Smooth muscle cell (in vitro differentiated cells): ENCODE measurements around the gene PPID. TPM values are rescaled to one million over a fixed set of nuclear protein-coding genes. Genes with fewer than 3 reads are reported as not detected.
"Not testable (repeated sequence)": the region's sequence is repeated elsewhere in the genome, so short reads cannot be mapped to it uniquely, and the experiment has no call there.

Experiments used
- DNase-seq: peaks from one replicate; lab custom pipeline; 2025; ENCODE audit not compliant: unreplicated experiment; lab: John Stamatoyannopoulos, UW
- H2AFZ ChIP-seq: fragments of 200-600 bp; sonication (generic); 2 replicates; pipeline ENCODE4 v1.6.0; 2016; ENCODE audit warnings: antibody characterized with exemption, low read depth, mild to moderate bottlenecking
- H3F3A ChIP-seq: fragments of 200-600 bp; sonication (generic); 2 replicates; pipeline ENCODE4 v1.6.0; 2017; ENCODE audit warnings: antibody characterized with exemption, low read depth
- H3K27ac ChIP-seq: fragments of 200-600 bp; sonication (generic); 2 replicates; pipeline ENCODE4 v1.5.1; 2016; ENCODE audit warnings: low read depth, mild to moderate bottlenecking
- H3K27me3 ChIP-seq: fragments of 200-600 bp; sonication (generic); 2 replicates; pipeline ENCODE4 v1.6.1; 2016; ENCODE audit warnings: low read depth, mild to moderate bottlenecking
- H3K36me3 ChIP-seq: fragments of 200-600 bp; sonication (generic); 2 replicates; pipeline ENCODE4 v1.5.1; 2016; ENCODE audit warnings: low read depth
- H3K4me1 ChIP-seq: fragments of 200-600 bp; sonication (generic); 2 replicates; pipeline ENCODE4 v1.5.1; 2016; ENCODE audit warnings: low read depth
- H3K4me2 ChIP-seq: fragments of 200-600 bp; sonication (generic); 2 replicates; pipeline ENCODE4 v1.6.0; 2016; ENCODE audit warnings: mild to moderate bottlenecking
- H3K4me3 ChIP-seq: fragments of 200-600 bp; sonication (generic); 2 replicates; pipeline ENCODE4 v1.5.1; 2016; ENCODE audit warnings: mild to moderate bottlenecking
- H3K79me2 ChIP-seq: fragments of 200-600 bp; sonication (generic); 2 replicates; pipeline ENCODE4 v1.6.0; 2016; ENCODE audit warnings: low read depth, mild to moderate bottlenecking
- H3K9ac ChIP-seq: fragments of 200-600 bp; sonication (generic); 2 replicates; pipeline ENCODE4 v1.6.0; 2016; ENCODE audit warnings: low read depth
- H3K9me3 ChIP-seq: fragments of 200-600 bp; sonication (generic); replicated peaks from 2 replicates; pipeline ENCODE4 v1.5.1; 2016; ENCODE audit warnings: low read depth
- H4K20me1 ChIP-seq: fragments of 200-600 bp; sonication (generic); 2 replicates; pipeline ENCODE4 v1.6.0; 2016; ENCODE audit warnings: low read depth
- WGBS: methylation state at CpG from one replicate; pipeline ENCODE4 v1.1.7; 2016; ENCODE audit warnings: low lambda C conversion rate; 5-methylcytosine and 5-hydroxymethylcytosine counted together
- polyA plus RNA-seq: library from polyadenylated mRNA; unstranded; fragments of >200 nt; fragmentation: Nextera tagmentation; extraction: Ambion mirVana; gene quantifications from 2 replicates; pipeline ENCODE4 v1.2.1, GENCODE V29; 2016
- total RNA-seq: library from RNA; depleted of rRNA; stranded (reverse); fragments of >200 nt; gene quantifications from 2 replicates; pipeline ENCODE4 v1.2.3, GENCODE V29; 2014
- TF ChIP-seq, protein P1 (sequence below): fragments of 200-600 bp; sonication (generic); IDR thresholded peaks from 2 replicates; pipeline ENCODE4 v1.5.1; 2017; ENCODE audit warnings: borderline replicate concordance, mild to moderate bottlenecking, antibody characterized with exemption; ENCODE audit not compliant: insufficient read depth, poor library complexity, severe bottlenecking

PPID gene
- total and polyA plus RNA-seq, 2 experiments from 2014 or later: 32.1 to 33.1 TPM

DNA sequence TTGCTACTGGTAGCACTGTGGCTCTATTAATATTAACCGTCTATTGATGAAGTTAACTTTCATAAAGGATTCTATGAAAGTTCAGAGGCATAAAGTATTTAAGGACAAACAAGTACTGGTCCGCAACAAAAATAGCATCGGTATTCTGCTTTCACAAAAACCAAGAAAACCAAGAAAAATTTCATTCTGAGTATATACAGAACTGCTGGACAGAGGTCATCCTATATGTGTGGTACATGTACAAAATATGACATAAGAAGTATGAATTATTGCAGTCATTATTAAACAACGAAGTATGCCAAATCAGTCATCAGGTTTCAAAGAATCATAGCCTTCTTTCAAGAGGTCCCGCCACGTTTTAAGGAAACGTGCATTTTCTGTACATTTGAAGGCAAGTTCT, 53.9 kb downstream of the PPID start:
- 97% methylated on average over 7 of the region's 7 CpGs for WGBS
- DNase-seq: no peak
- peaks cover 34% of the 10 kb centered on the region for H3K79me2 ChIP-seq

DNA sequence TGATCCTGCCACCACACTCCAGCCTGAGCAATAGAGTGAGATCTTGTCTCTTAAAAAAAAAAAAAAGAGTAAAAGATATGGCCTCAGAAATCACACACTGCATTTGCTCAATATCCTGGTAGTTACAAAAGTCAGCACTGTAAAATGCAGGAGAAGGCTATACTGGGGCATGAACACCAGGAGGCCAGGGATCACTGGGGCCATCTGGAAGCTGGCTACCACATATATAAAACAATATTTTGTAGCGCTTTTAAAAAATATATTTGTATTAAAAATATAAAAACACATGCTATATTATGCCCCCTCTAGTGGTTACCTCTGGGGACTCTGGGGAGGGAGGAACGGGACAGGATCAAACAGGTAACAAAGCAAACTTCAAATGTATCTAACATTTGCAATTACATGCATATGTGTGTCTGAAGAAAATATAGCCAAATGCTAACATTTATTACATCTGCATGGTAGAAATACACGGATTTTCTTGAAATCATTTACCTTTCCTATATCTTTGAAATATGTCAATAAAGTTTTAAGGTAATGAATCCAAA, 55.5 kb downstream of the PPID start:
- 67% methylated on average over 3 of the region's 3 CpGs for WGBS
- DNase-seq: no peak
- Histone ChIP-seq H3F3A (no peaks in the 10 kb centered on the region), H3K36me3 (no peaks in the 10 kb centered on the region), H3K9me3 (no peaks in the 10 kb centered on the region), H4K20me1 (no peaks in the 10 kb centered on the region), H3K9ac (no peak overlapping the region), H3K4me2 (no peak overlapping the region), H3K4me3 (no peak overlapping the region), H3K27me3 (no peaks in the 10 kb centered on the region), H3K4me1 (peaks cover 5% of the 10 kb centered on the region), H2AFZ (no peak overlapping the region), H3K79me2 (peaks cover 30% of the 10 kb centered on the region), H3K27ac (no peak overlapping the region)
- TF ChIP-seq, protein P1, sequence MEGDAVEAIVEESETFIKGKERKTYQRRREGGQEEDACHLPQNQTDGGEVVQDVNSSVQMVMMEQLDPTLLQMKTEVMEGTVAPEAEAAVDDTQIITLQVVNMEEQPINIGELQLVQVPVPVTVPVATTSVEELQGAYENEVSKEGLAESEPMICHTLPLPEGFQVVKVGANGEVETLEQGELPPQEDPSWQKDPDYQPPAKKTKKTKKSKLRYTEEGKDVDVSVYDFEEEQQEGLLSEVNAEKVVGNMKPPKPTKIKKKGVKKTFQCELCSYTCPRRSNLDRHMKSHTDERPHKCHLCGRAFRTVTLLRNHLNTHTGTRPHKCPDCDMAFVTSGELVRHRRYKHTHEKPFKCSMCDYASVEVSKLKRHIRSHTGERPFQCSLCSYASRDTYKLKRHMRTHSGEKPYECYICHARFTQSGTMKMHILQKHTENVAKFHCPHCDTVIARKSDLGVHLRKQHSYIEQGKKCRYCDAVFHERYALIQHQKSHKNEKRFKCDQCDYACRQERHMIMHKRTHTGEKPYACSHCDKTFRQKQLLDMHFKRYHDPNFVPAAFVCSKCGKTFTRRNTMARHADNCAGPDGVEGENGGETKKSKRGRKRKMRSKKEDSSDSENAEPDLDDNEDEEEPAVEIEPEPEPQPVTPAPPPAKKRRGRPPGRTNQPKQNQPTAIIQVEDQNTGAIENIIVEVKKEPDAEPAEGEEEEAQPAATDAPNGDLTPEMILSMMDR: peak; percentile 45

More for the DNA sequence above, 53.9 kb downstream of the PPID start:
- Histone ChIP-seq H4K20me1 (no peaks in the 10 kb centered on the region), H3K27ac (no peak overlapping the region), H2AFZ (no peak overlapping the region), H3K4me3 (no peak overlapping the region), H3F3A (no peaks in the 10 kb centered on the region), H3K4me1 (peaks cover 5% of the 10 kb centered on the region), H3K36me3 (no peaks in the 10 kb centered on the region), H3K4me2 (no peak overlapping the region), H3K9me3 (no peaks in the 10 kb centered on the region), H3K9ac (no peak overlapping the region), H3K27me3 (no peaks in the 10 kb centered on the region)
- TF ChIP-seq, protein P1: no peak

DNA sequence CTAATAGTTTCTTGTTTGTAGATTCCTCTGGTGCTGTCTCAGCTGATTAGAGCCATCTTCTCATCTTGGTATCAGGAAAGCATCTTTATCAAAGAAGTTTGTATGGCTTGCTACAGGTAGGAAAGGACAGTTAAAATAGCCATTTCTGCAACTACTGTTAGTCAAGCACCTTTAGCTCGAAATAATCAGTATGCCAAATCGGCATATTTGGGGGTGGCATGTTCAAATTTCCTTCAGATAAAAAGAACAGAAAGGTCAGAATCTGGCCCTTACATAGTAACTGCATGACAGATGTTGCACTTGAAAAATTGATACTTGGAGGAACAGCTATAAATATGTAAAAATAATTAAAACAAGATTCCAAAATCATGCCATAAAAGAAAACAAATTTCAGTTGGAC, 56.3 kb downstream of the PPID start:
- Histone ChIP-seq H2AFZ (no peak overlapping the region), H4K20me1 (no peaks in the 10 kb centered on the region), H3K4me1 (peaks cover 5% of the 10 kb centered on the region), H3K36me3 (no peaks in the 10 kb centered on the region), H3K27ac (no peak overlapping the region), H3K4me3 (no peak overlapping the region), H3K79me2 (peaks cover 30% of the 10 kb centered on the region), H3K4me2 (no peak overlapping the region), H3K9ac (no peak overlapping the region), H3K9me3 (no peaks in the 10 kb centered on the region), H3F3A (no peaks in the 10 kb centered on the region), H3K27me3 (no peaks in the 10 kb centered on the region)
- WGBS: 100% methylated on average over 2 of the region's 2 CpGs
- no peak for DNase-seq
- TF ChIP-seq, protein P1: no peak

DNA sequence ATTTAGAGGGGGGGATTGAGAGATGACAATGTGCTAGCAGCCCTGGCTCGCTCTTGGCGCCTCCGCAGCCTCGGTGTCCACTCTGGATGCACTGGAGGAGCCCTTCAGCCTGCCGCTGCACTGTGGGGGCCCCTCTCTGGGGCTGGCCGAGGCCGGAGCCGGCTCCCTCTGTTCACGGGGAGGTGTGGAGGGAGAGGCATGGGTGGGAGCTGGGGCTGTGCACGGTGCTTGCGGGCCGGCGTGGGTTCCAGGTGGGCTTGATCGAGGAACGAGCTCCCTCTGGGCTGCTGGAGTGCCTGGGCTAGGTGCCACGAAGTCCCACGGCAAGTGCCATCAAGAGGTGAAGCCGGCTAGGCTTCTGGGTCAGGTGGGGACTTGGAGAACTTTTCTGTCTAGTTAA, 58.4 kb downstream of the PPID start:
- H2AFZ ChIP-seq: no peak overlapping the region
- H4K20me1 ChIP-seq: no peaks in the 10 kb centered on the region
- TF ChIP-seq, protein P1: no peak
- H3K4me2 ChIP-seq: no peak overlapping the region
- no peaks in the 10 kb centered on the region for H3K27me3 ChIP-seq
- H3F3A ChIP-seq: no peaks in the 10 kb centered on the region
- H3K79me2 ChIP-seq: peaks cover 21% of the 10 kb centered on the region
- no peaks in the 10 kb centered on the region for H3K4me1 ChIP-seq
- no peaks in the 10 kb centered on the region for H3K36me3 ChIP-seq
- no peak overlapping the region for H3K9ac ChIP-seq
- WGBS: 99% methylated on average over 13 of the region's 18 CpGs
- H3K4me3 ChIP-seq: no peak overlapping the region
- no peaks in the 10 kb centered on the region for H3K9me3 ChIP-seq
- no peak overlapping the region for H3K27ac ChIP-seq
- no peak for DNase-seq

DNA sequence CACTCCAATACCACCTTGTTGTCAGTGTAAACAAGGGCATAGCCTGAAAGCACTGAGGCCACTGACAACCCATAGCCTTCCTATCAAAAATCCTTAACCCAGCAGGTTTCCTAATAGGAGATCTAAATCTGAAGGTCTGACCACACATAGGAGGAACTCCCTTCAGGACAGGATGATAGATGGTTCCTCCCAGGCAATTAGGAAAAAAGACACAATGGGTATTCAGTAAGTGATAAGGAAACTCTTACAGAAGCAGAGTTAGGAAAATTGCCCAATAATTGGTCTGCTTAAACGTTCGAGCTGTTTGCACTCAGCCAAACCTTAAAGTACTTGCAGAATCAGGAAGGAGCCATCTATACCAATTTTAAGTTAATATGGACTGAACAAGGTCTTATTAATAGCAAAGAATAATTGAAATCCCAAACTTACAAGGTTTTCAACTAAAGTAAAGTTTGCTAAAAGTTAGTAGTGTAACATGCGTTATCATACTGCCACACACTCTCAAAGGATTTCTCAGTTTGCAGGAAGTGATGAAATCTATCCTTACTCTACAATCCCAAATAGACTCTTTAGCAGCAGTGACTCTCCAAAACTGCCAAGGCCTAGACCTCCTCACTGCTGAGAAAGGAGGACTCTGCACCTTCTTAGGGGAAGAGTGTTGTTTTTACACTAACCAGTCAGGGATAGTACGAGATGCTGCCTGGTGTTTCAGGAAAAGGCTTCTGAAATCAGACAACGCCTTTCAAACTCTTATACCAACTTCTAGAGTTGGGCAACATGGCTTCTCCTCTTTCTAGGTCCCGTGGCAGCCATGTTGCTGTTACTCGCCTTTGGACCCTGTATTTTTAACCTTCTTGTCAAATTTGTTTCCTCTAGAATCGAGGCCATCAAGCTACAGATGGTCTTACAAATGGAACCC, 59.2 kb downstream of the PPID start:
- 89% methylated on average over 8 of the region's 8 CpGs for WGBS
- not testable (repeated sequence) for H2AFZ ChIP-seq, H3K9ac ChIP-seq, H3K4me3 ChIP-seq, H3K27ac ChIP-seq, H3K4me1 ChIP-seq, H4K20me1 ChIP-seq, H3K36me3 ChIP-seq, H3K4me2 ChIP-seq, H3K27me3 ChIP-seq, DNase-seq, H3F3A ChIP-seq, H3K9me3 ChIP-seq
- peaks cover 13% of the 10 kb centered on the region for H3K79me2 ChIP-seq
